ENCODE results near the gene OSBPL9. TPM values are rescaled to one million over a fixed set of nuclear protein-coding genes. Genes with fewer than 3 reads are reported as not detected.
"Not testable (repeated sequence)": the region's sequence is repeated elsewhere in the genome, so short reads cannot be mapped to it uniquely, and the experiment has no call there.

The OSBPL9 gene
- total RNA-seq, 4 donors from 2014 or later, result 47.6 to 88.4 (median 56.8) TPM

DNA sequence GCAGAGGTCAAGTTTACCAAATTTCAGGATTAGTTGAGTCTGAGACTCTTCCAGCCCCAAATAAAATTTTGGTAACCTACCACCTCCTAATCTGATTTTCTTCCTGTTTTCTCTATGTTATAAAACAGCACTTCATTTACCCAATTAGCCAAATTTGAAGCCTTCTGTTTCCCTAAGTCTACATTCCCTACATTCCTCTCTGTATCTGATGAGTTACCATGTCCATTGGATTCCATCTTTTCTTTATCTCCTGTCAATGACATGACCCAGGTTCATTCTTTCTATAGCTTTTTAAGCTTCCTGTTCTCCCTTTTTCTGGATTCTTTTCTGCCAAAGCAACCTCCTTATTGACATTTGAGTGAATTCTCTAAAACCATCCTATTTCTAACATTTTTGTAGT lies 72.8 kb downstream of the OSBPL9 start:
- TF ChIP-seq, protein P1, sequence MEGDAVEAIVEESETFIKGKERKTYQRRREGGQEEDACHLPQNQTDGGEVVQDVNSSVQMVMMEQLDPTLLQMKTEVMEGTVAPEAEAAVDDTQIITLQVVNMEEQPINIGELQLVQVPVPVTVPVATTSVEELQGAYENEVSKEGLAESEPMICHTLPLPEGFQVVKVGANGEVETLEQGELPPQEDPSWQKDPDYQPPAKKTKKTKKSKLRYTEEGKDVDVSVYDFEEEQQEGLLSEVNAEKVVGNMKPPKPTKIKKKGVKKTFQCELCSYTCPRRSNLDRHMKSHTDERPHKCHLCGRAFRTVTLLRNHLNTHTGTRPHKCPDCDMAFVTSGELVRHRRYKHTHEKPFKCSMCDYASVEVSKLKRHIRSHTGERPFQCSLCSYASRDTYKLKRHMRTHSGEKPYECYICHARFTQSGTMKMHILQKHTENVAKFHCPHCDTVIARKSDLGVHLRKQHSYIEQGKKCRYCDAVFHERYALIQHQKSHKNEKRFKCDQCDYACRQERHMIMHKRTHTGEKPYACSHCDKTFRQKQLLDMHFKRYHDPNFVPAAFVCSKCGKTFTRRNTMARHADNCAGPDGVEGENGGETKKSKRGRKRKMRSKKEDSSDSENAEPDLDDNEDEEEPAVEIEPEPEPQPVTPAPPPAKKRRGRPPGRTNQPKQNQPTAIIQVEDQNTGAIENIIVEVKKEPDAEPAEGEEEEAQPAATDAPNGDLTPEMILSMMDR (IDR thresholded peaks at IDR 0.05), result no peak
- no peak for ATAC-seq (ENCODE audit: low FRiP score)
- DNase-seq (ENCODE audit: low spot score), result no peak

DNA sequence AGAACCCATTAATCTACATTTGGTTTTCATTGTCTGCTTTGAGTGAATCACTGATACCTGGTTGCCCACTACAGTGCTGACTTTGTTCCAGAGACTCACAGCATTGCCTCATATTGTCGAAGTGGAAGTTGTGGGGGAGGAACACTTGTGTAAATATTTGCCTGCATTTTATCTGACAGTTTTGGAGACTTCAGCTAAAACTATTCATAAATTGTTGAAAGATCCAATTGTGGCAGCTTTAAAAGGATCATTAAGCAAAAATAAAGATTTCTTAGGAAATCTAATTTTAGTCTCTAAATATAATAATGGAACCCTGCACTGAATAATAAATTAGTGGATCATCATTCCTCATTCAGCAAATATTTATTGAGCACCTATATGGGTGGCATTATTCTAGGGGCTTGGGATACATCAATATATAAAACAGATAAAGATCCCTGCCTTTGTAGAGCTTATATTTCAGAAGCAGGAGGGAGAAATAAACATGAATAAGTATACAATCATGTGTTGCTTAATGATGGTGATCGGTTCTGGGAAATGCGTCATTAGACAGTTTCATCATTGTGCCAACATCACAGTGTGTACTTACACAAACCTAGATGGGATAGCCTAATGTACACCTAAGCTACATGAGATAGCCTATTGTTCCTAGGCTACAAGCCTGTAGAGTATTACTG lies 73.5 kb downstream of the OSBPL9 start:
- ATAC-seq (ENCODE audit: low FRiP score), result peak; percentile 70
- no peak for DNase-seq (ENCODE audit: low spot score)
- TF ChIP-seq, protein P1 (IDR thresholded peaks at IDR 0.05), result no peak

DNA sequence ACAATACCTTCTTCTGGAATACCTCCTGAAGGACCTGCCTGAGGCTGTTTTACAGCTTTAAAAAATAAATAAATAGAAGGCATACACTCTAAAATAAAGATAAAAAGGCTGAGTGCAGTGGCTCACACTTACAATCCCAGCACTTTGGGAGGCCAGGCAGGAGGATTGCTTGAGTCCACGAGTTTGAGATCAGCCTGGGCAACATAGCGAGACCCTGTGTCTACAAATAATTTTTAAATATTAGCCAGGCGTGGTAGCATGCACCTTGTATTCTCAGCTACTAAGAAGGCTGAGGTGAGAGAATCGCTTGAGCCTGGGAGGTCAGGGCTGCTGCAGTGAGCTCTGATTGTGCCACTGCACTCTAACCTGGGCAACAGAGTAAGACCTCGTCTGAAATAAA lies 75.0 kb downstream of the OSBPL9 start:
- ATAC-seq (ENCODE audit: low FRiP score) (no peak), DNase-seq (ENCODE audit: low spot score) (no peak)
- TF ChIP-seq, protein P1 (IDR thresholded peaks at IDR 0.05), result no peak

DNA sequence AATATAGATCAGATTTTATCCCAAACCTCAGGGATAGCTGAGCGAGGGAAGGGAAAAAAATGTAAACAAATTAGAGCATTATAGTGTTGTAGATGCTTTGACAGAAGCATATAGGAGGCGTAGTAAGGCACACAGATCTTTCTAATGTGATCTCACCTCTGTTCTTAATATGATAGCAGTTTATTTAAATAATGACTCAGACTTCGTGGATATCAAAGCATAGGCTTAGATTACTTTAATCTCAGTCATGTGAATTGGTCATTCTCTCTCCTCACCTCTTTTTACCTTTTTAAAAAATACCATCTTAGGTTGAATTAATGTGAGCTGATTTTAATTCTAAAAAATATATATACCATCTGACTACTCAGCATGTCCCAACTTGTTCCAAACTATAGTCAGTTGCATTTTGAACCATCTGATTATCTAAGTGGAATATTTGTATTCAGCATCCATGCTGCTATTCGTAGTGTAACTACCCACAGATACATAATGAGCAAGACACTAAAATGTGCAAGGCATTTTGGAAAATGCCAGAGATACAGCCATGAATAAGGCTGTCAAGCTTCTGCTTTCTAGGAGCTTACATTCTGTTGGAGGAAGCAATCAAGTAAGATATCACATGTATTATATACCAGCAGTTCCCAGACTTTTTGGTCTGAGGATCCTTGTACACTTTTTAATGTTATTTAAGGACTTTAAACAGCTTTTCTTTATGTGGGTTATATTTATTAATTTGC lies 76.7 kb downstream of the OSBPL9 start:
- ATAC-seq (ENCODE audit: low FRiP score), result no peak
- TF ChIP-seq, protein P1 (IDR thresholded peaks at IDR 0.05), result no peak
- DNase-seq (ENCODE audit: low spot score), result no peak

- TF ChIP-seq, protein P1 (IDR thresholded peaks at IDR 0.05), result no peak
- ATAC-seq (ENCODE audit: low FRiP score), result no peak
- DNase-seq (ENCODE audit: low spot score), result no peak
Observed at GRCh38 chr1:51697166-51697565, 80.3 kb downstream of the OSBPL9 start.

DNA sequence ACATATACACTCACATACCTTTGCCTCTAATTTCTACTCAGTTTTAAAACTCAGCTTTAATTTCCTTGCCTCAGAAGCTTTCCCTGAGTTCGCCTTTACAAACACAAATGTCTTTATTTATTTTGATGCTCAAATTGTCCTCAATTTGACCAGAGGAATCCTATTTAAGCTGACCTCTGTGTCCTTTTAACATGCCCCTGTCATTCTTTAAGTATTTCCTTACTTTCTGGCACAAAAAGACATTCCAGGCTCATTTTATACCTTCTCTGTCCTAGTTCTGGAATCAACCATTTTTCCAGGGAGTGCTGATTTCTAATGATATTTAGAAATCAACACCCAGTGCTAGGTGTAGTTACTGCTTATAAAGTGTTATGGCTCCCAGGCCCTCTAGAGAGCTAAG lies 82.5 kb downstream of the OSBPL9 start:
- ATAC-seq (ENCODE audit: low FRiP score) (no peak), DNase-seq (ENCODE audit: low spot score) (no peak)
- TF ChIP-seq, protein P1 (IDR thresholded peaks at IDR 0.05), result no peak

- not testable (repeated sequence) for DNase-seq (ENCODE audit: low spot score); ATAC-seq (ENCODE audit: low FRiP score)
Observed at GRCh38 chr1:51701782-51702181, 84.9 kb downstream of the OSBPL9 start.

DNA sequence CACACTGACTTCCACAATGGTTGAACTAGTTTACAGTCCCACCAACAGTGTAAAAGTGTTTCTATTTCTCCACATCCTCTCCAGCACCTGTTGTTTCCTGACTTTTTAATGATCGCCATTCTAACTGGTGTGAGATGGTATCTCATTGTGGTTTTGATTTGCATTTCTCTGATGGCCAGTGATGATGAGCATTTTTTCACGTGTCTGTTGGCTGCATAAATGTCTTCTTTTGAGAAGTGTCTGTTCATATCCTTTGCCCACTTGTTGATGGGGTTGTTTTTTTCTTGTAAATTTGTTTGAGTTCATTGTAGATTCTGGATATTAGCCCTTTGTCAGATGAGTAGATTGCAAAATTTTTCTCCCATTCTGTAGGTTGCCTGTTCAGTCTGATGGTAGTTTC lies 85.3 kb downstream of the OSBPL9 start:
- DNase-seq (ENCODE audit: low spot score); ATAC-seq (ENCODE audit: low FRiP score): not testable (repeated sequence)
